Gastrocnemius medialis (tissue), 4 donors: ENCODE data around the gene AGER.

Source experiments
- CTCF ChIP-seq, 5 experiments: fragments of 450-650 bp in 3 of 5; fragments of 200-600 bp in 2 of 5; sonication (generic) in 2 of 5; IDR thresholded peaks in 4 of 5; conservative IDR thresholded peaks in 1 of 5; 1 replicate in 4 of 5; 2 replicates in 1 of 5; pipeline ENCODE4 v1.5.1; 2016 to 2019; ENCODE audit warnings: antibody characterized with exemption in 5 of 5, mild to moderate bottlenecking in 3 of 5, moderate library complexity in 3 of 5
- POLR2A ChIP-seq, 2 donors: fragments of 450-650 bp; IDR thresholded peaks; one replicate each; pipeline ENCODE4 v1.6.1; 2017; ENCODE audit warnings: antibody characterized with exemption in 2 of 2, mild to moderate bottlenecking in 2 of 2, moderate library complexity in 2 of 2

- TF ChIP-seq POLR2A (IDR thresholded peaks at IDR 0.05) (no peak), CTCF (IDR thresholded peaks at IDR 0.05 in 4 of 5, conservative IDR thresholded peaks at IDR 0.05 in 1 of 5) (no peak)
These were observed 27.2 kb downstream of the AGER start for GRCh38 chr6:32156891-32157290.
